Hematopoietic multipotent progenitor cell treated with erythropoietin and hydrocortisone succinate and interleukin-3 and kit ligand, for 15 days (in vitro differentiated cells): ENCODE measurements around the gene BOLA1.
"Not testable (repeated sequence)": the region's sequence is repeated elsewhere in the genome, so short reads cannot be mapped to it uniquely, and the experiment has no call there.

Experiments used
- DNase-seq: peaks from one replicate; pipeline ENCODE4 v3.0.0-alpha.2; 2015; ENCODE audit warnings: low spot score

BOLA1 gene

DNA sequence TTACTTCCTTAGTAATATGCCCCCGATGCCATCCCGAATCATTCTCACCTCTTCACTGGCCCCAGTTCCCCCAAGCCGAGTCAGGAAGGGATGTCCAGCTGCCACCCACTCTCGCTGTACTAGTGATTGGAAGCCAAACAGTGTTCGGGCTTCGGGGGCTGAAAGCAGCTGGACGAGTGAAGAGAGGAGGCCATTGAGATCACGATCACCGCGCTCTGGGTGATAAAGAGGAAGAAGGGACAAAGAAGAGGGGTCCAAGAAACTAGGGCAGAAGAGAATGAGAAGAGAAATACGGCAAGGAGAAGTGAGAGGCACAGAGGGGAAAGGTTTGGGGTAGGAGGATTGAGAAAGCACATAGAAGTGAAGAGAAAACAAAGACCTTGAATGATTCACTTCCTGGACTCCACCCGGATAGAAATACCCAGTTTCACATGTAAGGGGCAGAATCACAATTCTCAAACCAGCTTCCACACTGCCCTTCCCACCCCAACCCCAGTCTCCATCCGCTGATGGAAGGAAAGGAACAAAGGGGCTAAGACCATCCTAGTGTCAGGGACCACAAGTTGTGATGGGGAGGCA lies 31.9 kb downstream of the BOLA1 start:
- no peak for DNase-seq

DNA sequence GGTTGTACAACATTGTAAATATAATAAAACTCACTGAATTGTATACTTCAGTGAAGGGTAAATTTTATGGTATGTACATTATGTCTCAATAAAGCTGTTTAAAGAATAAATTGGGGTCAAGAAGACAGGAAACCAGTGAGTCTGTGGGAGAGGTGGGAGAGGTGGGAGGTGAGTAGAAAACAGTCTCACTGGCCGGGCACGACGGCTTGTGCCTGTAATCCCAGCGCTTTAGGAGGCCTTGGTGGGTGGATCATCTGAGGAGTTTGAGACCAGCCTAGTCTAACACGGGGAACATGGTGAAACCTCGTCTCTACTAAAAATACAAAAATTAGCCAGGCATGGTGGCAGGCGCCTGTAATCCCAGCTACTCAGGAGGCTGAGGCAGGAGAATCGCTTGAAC lies 33.1 kb downstream of the BOLA1 start:
- DNase-seq, result no peak

DNA sequence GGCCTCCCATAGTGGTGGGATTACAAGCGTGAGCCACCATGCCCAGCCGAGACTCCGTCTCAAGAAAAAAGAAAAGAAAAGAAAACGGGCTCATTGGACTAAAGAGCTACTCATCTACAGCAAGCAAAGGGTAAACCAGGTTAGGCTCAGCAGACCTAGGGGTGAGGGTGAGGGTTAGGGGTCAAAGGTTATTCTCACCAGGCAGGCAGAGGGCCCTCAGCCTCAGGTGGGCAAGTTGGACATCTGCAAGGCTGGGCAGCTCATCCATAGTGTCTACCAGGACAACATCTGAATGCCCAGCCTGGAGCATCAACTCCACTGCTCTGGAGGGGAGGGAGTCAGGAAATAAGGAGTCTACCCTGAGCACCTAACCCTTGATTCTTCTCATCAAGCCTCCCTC lies 33.8 kb downstream of the BOLA1 start:
- DNase-seq, result no peak

DNA sequence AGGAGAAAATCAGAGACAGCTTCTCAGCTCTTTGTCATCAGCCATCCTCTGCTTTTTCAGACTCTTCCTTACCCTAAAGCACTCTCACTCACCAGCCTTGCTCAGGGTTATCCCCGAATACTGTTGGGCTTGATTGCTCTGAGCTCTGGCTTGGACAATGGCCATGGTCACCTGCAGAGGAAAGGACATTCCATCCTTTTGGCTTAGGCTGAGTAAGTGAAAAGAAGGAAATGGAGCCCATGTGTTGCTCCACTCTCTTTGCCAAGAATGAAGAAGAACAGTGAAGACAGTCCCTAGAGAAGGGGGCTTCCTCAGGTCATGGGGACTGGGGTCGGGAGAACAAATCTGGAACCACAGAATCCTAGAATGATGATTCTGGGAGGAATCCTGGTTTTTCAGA lies 35.0 kb downstream of the BOLA1 start:
- DNase-seq, result no peak

DNA sequence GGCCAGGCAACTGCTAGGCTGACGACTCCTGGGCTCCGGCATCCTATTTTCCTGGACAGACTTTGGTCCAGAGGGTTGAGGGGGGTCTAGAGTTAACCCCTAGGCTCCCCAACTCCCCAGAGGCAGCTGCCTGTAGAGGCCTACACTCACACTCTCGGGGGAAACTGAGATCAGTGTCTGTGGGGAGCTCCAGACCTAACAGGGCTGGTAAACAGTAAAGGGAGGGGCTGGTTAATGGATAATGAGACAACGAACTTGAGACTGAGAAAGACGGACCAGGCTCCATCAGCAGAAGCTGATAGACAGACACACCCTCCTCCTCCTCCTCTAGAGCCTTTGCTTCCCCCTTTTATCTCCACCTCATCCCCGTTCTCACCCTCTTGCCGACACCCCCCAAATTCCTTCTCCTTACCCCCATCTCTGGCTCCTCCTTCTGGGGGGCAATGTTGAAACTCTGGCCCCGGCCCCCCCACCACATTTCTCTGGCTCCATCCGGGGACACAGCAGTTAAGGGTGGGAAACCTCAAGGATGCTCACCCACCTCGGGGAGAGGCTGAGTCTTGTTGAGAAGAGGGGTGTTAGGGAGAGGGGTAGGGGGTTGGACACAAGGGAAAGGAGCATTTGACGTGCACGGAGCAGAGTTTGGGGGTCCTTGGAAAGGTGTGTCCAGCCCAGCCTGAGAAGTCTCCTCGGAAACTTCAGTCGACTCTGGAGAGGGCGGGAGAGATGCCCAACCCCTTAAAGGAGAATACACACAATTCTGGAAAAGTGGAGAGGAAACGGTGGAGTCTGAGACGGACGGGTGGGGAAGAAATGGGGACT lies 37.0 kb downstream of the BOLA1 start, which contains the start of gene MTMR11:
TSS of gene MTMR11 (minus strand) at position 710 of the 822 bp plus-strand sequence. CDS start at position 478, 232 bp downstream.
- no peak for DNase-seq

DNA sequence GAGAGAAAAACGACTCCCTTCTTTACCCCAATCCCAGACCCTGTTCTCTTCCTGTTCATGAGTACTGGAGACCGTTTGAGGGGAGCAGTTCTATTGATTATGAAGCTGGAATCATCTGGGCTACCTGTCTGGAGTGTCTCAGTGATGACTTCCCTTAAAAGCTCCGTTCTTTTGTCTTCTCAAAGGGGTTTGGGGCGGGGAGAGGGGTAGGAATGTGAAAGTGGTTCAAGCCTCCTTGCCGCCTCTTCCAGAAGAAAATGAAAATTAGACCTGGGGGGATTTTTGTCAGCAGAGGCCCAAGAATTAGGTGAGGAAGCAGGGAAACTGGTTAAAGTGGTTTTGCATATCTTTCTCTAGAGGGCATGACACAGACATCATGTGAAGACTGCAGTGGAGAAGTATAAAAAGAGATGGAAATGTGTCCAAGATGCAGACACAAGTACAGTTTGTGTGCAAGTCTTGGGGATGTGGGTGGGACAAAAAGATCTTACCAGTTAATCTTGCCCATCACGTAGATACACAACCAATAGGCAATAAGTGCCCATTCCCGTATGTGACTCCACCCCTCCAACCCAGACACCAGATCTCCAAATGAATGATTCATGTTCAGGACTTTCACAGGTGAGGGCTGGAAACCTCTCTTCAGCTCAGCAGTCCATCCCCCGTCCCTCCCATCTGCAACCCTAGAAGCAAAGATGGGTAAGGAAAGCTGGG lies 37.8 kb downstream of the BOLA1 start:
- no peak for DNase-seq

DNA sequence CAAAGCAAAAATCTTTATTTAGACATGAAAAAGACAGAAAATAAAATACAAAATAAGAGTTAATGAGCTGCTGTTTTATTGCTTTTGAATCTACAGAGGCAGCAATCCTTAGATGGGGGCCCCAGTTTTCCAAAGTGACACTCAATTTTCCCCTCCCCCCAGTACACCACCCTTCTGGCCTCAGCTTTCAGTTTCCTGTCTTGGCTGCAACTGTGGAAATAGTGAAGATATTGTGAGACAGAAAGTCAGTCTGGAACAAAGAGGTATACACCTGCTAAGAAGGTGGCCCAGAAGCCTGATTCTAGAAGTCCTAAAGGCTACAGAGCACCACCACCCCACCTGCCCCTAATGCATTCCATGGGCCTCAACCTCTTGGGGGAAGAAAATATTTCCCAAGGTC lies 38.4 kb downstream of the BOLA1 start:
- no peak for DNase-seq

DNA sequence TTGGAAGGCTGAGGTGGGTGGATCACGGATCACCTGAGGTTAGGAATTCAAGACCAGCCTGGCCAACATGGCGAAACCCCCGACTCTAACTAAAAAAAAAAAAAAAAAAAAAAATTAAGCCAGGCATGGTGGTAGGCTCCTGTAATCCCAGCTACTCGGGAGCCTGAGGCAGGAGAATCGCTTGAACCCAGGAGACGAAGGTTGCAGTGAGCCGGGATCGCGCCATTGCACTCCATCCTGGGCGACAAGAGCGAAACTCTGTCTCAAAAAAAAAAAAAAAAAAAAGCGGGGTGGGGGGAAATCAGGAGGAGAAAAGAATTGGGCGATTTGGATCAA lies 39.3 kb downstream of the BOLA1 start:
- not testable (repeated sequence) for DNase-seq

DNA sequence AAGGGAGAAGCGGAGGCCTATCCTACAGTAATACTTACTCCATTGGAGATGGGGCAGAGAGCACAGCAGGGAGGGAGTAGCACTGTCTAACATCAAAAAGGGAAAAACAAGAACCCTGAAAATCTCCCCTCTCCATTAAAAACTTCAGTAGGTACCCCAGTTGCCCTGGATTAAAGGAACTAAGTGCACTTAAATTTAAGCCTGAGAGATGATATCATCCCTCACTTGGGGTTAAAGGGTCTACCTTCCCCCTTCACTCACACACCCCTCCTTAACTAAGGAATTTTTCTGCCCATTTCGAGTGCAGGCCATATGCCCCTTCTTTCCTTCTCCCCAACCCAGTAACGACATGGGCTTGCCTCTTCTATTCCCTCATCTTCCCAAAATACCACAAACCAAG lies 41.1 kb downstream of the BOLA1 start:
- no peak for DNase-seq

DNA sequence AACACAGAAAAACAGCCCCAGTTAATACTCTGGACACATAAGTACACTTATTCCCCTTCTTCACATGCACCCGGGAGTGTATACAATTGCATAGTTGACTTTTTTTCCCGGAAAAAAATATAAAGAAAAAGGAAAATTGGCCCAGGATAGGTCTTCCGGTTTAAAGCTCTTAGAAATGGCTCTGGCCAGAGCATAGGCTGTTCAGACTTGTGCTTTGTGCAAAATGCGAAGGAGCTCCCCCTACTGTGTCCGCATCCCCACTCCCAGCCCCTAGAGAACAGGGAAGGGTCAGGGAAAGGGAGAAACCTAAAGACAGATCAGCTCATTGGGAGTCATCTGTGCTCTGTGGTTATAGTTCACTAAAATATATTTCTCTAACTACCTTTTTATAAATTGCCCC lies 42.8 kb downstream of the BOLA1 start:
- DNase-seq, result no peak

DNA sequence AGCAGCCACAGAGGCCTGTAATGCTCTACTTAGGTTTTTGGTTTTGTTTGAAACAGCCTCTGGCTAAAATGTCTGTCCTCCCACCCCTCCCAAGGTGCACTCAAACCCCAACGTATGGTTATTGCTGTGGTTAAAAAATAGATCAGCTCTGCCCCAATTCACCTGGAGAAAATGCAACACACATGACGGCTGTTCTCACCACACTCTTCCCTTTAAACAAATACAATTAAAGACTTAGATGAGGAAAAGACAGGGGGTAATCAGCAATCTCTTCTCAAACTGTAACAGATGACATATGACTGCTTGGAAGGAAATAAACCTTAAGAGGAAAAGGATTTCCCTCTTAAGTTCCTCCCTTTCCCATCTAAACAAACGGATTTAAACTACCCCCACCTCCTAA lies 43.5 kb downstream of the BOLA1 start:
- DNase-seq, result no peak

DNA sequence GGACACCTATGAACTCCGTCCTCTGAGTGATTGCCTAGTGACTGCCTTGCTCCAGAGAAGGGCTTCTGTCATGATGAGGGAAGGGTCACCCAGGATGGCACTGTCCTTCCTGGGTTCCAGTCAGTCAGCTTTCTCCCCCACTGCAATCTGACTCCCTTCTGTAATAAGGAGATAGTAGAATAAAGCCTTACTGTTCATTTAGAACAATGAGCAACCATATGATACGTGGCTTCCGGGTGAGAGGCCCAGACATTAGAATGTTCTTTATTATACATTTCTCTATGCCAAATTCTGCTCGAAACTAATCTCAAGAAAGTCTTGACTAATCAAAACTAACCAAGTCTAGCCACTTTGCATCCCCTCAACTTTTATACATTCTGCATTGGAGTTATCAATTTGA lies 45.8 kb downstream of the BOLA1 start:
- DNase-seq, result no peak

DNA sequence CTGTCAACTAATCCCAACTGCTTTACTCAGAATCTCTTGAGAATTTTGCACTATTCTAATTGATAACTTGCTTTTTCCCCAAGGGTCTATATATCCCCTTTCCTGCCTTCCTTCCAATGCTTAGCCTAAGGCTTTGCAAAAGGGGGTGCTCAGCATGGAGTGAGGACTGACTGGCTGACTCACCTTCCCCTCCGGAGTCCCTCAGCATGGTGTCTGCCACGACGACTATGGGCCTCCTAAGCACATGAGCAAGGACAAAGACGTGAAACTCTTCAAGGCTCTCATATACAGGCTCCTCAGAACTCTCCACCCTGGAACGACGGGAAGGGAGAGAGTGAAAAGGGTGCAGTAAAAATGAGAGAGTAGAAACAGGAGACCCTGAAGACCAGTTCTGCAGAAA lies 50.5 kb downstream of the BOLA1 start:
- no peak for DNase-seq
